Endothelial cell of umbilical vein (primary cell): ENCODE data around the gene TUSC2. TPM values are rescaled to one million over a fixed set of nuclear protein-coding genes. Genes with fewer than 3 reads are reported as not detected.

Experiments used
- BruUV-seq: library from RNA; stranded (reverse); fragments of 400-500 nt; replicated peaks from 2 replicates; lab custom pipeline; 2021; lab: Mats Ljungman, UMichigan
- CTCF ChIA-PET: fragments of 300-600, 350-600 bp; sonication (Branson Sonifier 250); formaldehyde crosslinking; loops from one replicate; lab custom pipeline; 2021; ENCODE audit warnings: antibody characterized with exemption, inconsistent platforms; lab: Charles Lee
- POLR2A ChIA-PET: fragments of 300-600, 350-600 bp; sonication (Branson Sonifier 250); formaldehyde crosslinking; loops from one replicate; lab custom pipeline; 2021; ENCODE audit warnings: antibody characterized with exemption, inconsistent platforms; lab: Charles Lee
- DNase-seq: peaks from one replicate; pipeline ENCODE4 v3.0.0-alpha.2; 2011; ENCODE audit warnings: low read depth, low spot score
- FAIRE-seq: peaks from 2 replicates; lab custom pipeline; 2011; peaks lifted over from hg19 to GRCh38; lab: Jason Lieb, UNC
- H2AFZ ChIP-seq: 2 replicates; pipeline ENCODE4 v1.6.0; 2012; ENCODE audit warnings: low read depth, low read length, control low read depth, inconsistent platforms
- H3K27ac ChIP-seq: 2 replicates; pipeline ENCODE4 v1.5.1; 2011; ENCODE audit warnings: low read depth, mild to moderate bottlenecking, control low read depth, low read length, moderate library complexity; ENCODE audit not compliant: insufficient read depth
- H3K27me3 ChIP-seq, 2 experiments: 2 replicates each; pipeline versions ENCODE4 v1.6.0 to v1.6.1; 2011; ENCODE audit warnings: low read length in 2 of 2, mixed read lengths in 1 of 2; ENCODE audit not compliant: control insufficient read depth in 2 of 2, insufficient read depth in 2 of 2
- H3K36me3 ChIP-seq, 2 experiments: 2 replicates in 1 of 2; 3 replicates in 1 of 2; pipeline ENCODE4 v1.5.1; 2011; ENCODE audit warnings: low read length in 2 of 2, mild to moderate bottlenecking in 1 of 2, moderate library complexity in 1 of 2; ENCODE audit not compliant: control insufficient read depth in 2 of 2, insufficient read depth in 2 of 2; ENCODE audit errors: extremely low read depth in 1 of 2
- H3K4me1 ChIP-seq: 3 replicates; pipeline ENCODE4 v1.5.1; 2011; ENCODE audit warnings: mild to moderate bottlenecking, low read length; ENCODE audit not compliant: control insufficient read depth, insufficient read depth; ENCODE audit errors: extremely low read depth
- H3K4me2 ChIP-seq: 2 replicates; pipeline ENCODE4 v1.6.1; 2011; ENCODE audit warnings: low read length, control low read depth, mixed read lengths; ENCODE audit not compliant: insufficient read depth
- H3K4me3 ChIP-seq, 3 experiments: fragments of 200-600 bp in 1 of 3; sonication (generic), shearing (Covaris generic) in 1 of 3; replicated peaks in 1 of 3; 2 replicates each; pipeline ENCODE4 v1.5.1; 2011 to 2016; ENCODE audit warnings: control low read depth in 3 of 3, low read length in 3 of 3, mild to moderate bottlenecking in 2 of 3, inconsistent platforms in 1 of 3, low read depth in 1 of 3, moderate library complexity in 1 of 3; ENCODE audit not compliant: insufficient read depth in 1 of 3
- H3K79me2 ChIP-seq: 2 replicates; pipeline ENCODE4 v1.6.0; 2012; ENCODE audit warnings: low read length, inconsistent platforms; ENCODE audit not compliant: control insufficient read depth, insufficient read depth
- H3K9ac ChIP-seq: replicated peaks from 2 replicates; pipeline ENCODE3; 2011; ENCODE audit warnings: low read length, control low read depth; ENCODE audit not compliant: insufficient read depth; ENCODE audit errors: extremely low read depth
- H3K9me1 ChIP-seq: replicated peaks from 3 replicates; pipeline ENCODE4 v1.6.0; 2011; ENCODE audit warnings: mild to moderate bottlenecking, low read length; ENCODE audit not compliant: control insufficient read depth, insufficient read depth; ENCODE audit errors: extremely low read depth
- H3K9me3 ChIP-seq: replicated peaks from 2 replicates; pipeline ENCODE4 v1.5.1; 2012; ENCODE audit warnings: low read length, inconsistent platforms; ENCODE audit not compliant: control insufficient read depth, insufficient read depth
- H4K20me1 ChIP-seq: replicated peaks from 2 replicates; pipeline ENCODE3; 2011; ENCODE audit warnings: mild to moderate bottlenecking, low read length; ENCODE audit not compliant: control insufficient read depth, insufficient read depth; ENCODE audit errors: extremely low read depth
- EZH2 ChIP-seq: IDR thresholded peaks from 2 replicates; pipeline ENCODE4 v1.6.1; 2012; ENCODE audit warnings: borderline replicate concordance, low read depth, mild to moderate bottlenecking, moderate library complexity, low read length, inconsistent platforms; ENCODE audit not compliant: severe bottlenecking
- FOS ChIP-seq: IDR thresholded peaks from 2 replicates; pipeline ENCODE4 v1.6.1; 2011; ENCODE audit warnings: mild to moderate bottlenecking, low read length, moderate library complexity, borderline replicate concordance; ENCODE audit not compliant: insufficient read depth
- GATA2 ChIP-seq: IDR thresholded peaks from 2 replicates; pipeline ENCODE4 v1.7.0; 2011; ENCODE audit warnings: low read depth, mild to moderate bottlenecking, moderate library complexity, mixed read lengths, low read length; ENCODE audit not compliant: insufficient read length, insufficient read depth
- JUN ChIP-seq: IDR thresholded peaks from 2 replicates; pipeline ENCODE4 v1.6.1; 2011; ENCODE audit warnings: borderline replicate concordance, low read depth; ENCODE audit not compliant: insufficient read length, insufficient read depth
- MYC ChIP-seq: IDR thresholded peaks from one replicate; pipeline ENCODE4 v1.6.1; 2011; ENCODE audit warnings: mild to moderate bottlenecking, low read depth, low read length
- POLR2A ChIP-seq: IDR thresholded peaks from 2 replicates; pipeline ENCODE4 v1.6.1; 2012; ENCODE audit warnings: low read depth, mild to moderate bottlenecking, control low read depth, low read length
- POLR2AphosphoS5 ChIP-seq: IDR thresholded peaks from 2 replicates; pipeline ENCODE4 v1.6.1; 2012; ENCODE audit warnings: low read depth, mild to moderate bottlenecking, control low read depth, low read length, moderate library complexity; ENCODE audit not compliant: insufficient read depth
- dilution Hi-C: fragments of 300-500 bp; cut with MboI; formaldehyde crosslinking; loops from one replicate; pipeline ENCODE4 v1.15.0; 2019; ENCODE audit warnings: low sequenced_read_pairs; ENCODE audit not compliant: extremely low pct_ligation_motif_present
- intact Hi-C: fragments of 100-400 bp; cut with micrococcal nuclease; formaldehyde crosslinking; loops from one replicate; pipeline ENCODE4 v1.10.0; 2022
- polyA plus RNA-seq, 4 experiments: library from polyadenylated mRNA; depleted of rRNA in 3 of 4; stranded (reverse) in 3 of 4; unstranded in 1 of 4; fragments of >200 nt; gene quantifications; 2 replicates each; pipeline versions ENCODE4 v1.2.1 to v1.2.3, GENCODE V29; 2011 to 2012; ENCODE audit warnings: missing spikeins in 1 of 4
- total RNA-seq: library from RNA; stranded (reverse); gene quantifications from 2 replicates; pipeline ENCODE4 v1.2.3, GENCODE V29; 2021
- TF ChIP-seq, protein P1 (sequence below), 2 donors: IDR thresholded peaks; 1 replicate in 1 of 2; 2 replicates in 1 of 2; pipeline ENCODE4 v1.5.1; 2011; ENCODE audit warnings: low read length in 2 of 2, mild to moderate bottlenecking in 2 of 2, moderate library complexity in 2 of 2, control low read depth in 1 of 2, inconsistent platforms in 1 of 2, low read depth in 1 of 2; ENCODE audit not compliant: insufficient read depth in 1 of 2; ENCODE audit errors: extremely low read depth in 1 of 2
- TF ChIP-seq, protein P2 (sequence below): IDR thresholded peaks from 2 replicates; pipeline ENCODE4 v1.6.1; 2011; ENCODE audit not compliant: insufficient read depth, insufficient read length

The TUSC2 gene
- total and polyA plus RNA-seq, 2 donors (not counting 3 experiments of a cell fraction or from before 2014, with no cell fraction given): 30.0 to 89.0 TPM

DNA sequence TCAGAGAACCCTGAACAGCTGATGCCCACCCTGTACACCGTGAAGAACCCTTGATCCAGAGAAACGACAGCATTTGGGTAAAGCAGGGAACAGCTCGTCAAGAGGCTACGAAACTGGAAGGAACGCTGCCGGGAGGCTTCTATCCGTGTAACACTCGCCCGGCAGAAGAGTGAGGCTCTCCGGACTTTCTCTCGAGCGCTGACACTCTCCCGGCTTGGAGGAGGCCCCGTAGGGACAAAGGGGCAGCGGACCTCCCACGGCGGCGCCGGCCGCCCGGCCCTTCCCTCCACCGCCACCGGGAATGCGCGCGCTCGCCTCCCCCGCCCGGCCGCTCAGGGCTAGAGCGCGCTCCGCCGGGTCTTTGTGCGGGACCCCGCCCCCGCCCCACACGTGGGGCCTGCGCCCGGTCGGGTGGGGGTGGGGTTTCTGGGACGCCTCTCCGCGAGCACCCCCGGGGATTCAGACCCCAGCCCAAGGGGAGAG, 7.1 kb downstream of the TUSC2 start:
- H3K27ac ChIP-seq: peak overlapping the region; percentile 87
- H2AFZ ChIP-seq: no peak overlapping the region
- intact Hi-C loops (no loop called here), dilution Hi-C loops (no loop called here)
- FAIRE-seq (no peak), DNase-seq (peak; percentile 77)
- CTCF ChIA-PET: interaction anchor here (0.5 to 4.3 kb wide), 13 partner anchors 7 to 1360 kb away, joined by 3 to 36 read pairs (median 3); partner anchors contain the start of genes CYB561D2, HYAL3, NAA80 and NPRL2
- no peaks in the 10 kb centered on the region for H3K9me1 ChIP-seq
- H3K36me3 ChIP-seq: peaks cover 11 to 40% of the 10 kb centered on the region in 2 experiments
- peak overlapping the region; percentile 69 for H3K4me2 ChIP-seq
- H4K20me1 ChIP-seq: no peaks in the 10 kb centered on the region
- H3K9ac ChIP-seq: peak overlapping the region; percentile 89
- peaks cover 52% of the 10 kb centered on the region for H3K79me2 ChIP-seq
- peaks cover 67% of the 10 kb centered on the region for H3K4me1 ChIP-seq
- TF ChIP-seq POLR2AphosphoS5: no peak
- no peak for TF ChIP-seq FOS
- TF ChIP-seq POLR2A: peak; percentile 71
- POLR2A ChIA-PET: interaction anchor here (0.6 to 5.1 kb wide), 2 partner anchors 15 to 62 kb away, joined by 3 to 38 read pairs; no protein-coding TSS in a partner anchor
- H3K4me3 ChIP-seq: peak overlapping the region; percentile 65 to 89 (median 89)
- no peaks in the 10 kb centered on the region for H3K9me3 ChIP-seq
- no TSS peak for BruUV-seq
- no peaks in the 10 kb centered on the region for H3K27me3 ChIP-seq

DNA sequence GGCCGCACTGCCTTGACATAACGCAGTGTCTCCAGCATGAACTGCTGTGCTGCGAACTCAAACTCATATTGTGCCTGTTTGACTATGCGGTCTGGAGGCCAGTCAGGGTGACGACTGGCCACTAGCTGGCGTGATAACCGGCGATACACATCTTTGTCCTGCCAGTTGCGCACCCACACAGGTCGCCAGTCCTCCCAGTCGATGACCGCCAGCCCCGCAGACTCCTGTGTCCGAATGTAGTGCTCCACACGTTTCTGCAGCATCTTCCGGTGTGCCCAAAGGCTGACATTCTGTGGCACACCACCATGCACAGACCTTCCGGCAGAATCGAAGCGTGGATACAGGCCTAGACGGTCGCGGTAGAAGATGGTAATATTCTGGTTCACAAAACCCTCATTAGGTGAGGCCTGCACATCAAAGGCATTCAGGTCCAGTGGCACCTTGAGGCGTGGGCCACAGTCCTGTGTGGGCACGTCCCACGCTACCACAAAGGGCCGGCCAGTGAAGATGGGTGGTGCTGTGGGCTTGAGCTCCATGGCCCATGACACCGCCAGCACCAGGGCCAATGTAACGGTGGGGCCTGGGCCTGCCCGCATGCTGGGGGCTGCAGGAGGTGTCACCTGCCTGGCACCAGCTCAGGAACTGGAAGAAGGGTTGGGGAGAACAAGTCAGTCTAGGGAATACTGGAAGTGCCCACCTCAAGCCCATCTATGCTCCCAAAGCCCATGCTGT, 8.0 kb downstream of the TUSC2 start:
- CTCF ChIA-PET: interaction anchor here (1.2 kb wide), 1 partner anchor 8 kb away, joined by 4 read pairs; the partner anchor contains the start of gene TUSC2
- Histone ChIP-seq H3K9ac (peak overlapping the region; percentile 89), H3K9me1 (no peaks in the 10 kb centered on the region), H2AFZ (no peak overlapping the region), H3K79me2 (peaks cover 52% of the 10 kb centered on the region), H3K27me3 (no peaks in the 10 kb centered on the region), H3K27ac (peak overlapping the region; percentile 87), H3K9me3 (no peaks in the 10 kb centered on the region), H4K20me1 (no peaks in the 10 kb centered on the region), H3K36me3 (peaks cover 16 to 40% of the 10 kb centered on the region in 2 experiments), H3K4me3 (peak overlapping the region; percentile 65 to 89 (median 89)), H3K4me2 (peak overlapping the region; percentile 69), H3K4me1 (peaks cover 67% of the 10 kb centered on the region)
- peak; percentile 46 for DNase-seq
- BruUV-seq: TSS peak; percentile 10
- TF ChIP-seq JUN (no peak), EZH2 (no peak), POLR2A (peak; percentile 59), POLR2AphosphoS5 (peak; percentile 21), FOS (no peak), MYC (no peak), GATA2 (peak; percentile 36)
- TF ChIP-seq, protein P1, sequence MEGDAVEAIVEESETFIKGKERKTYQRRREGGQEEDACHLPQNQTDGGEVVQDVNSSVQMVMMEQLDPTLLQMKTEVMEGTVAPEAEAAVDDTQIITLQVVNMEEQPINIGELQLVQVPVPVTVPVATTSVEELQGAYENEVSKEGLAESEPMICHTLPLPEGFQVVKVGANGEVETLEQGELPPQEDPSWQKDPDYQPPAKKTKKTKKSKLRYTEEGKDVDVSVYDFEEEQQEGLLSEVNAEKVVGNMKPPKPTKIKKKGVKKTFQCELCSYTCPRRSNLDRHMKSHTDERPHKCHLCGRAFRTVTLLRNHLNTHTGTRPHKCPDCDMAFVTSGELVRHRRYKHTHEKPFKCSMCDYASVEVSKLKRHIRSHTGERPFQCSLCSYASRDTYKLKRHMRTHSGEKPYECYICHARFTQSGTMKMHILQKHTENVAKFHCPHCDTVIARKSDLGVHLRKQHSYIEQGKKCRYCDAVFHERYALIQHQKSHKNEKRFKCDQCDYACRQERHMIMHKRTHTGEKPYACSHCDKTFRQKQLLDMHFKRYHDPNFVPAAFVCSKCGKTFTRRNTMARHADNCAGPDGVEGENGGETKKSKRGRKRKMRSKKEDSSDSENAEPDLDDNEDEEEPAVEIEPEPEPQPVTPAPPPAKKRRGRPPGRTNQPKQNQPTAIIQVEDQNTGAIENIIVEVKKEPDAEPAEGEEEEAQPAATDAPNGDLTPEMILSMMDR (IDR thresholded peaks at IDR 0.05; ENCODE audit: extremely low read depth in 1 of 2, insufficient read depth in 1 of 2, low read depth in 1 of 2, low read length in 2 of 2): peak in 1 of 2 donors; percentile 50
- TF ChIP-seq, protein P2, sequence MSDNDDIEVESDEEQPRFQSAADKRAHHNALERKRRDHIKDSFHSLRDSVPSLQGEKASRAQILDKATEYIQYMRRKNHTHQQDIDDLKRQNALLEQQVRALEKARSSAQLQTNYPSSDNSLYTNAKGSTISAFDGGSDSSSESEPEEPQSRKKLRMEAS: no peak
- POLR2A ChIA-PET: interaction anchor here (1.2 to 5.1 kb wide), 2 partner anchors 8 to 16 kb away, joined by 3 to 38 read pairs; partner anchors contain the start of gene TUSC2
- intact Hi-C loops (no loop called here), dilution Hi-C loops (no loop called here)
- peak; percentile 87 for FAIRE-seq
